Neural crest cell (in vitro differentiated cells): ENCODE results near the gene PCDH9. TPM values are rescaled to one million over a fixed set of nuclear protein-coding genes. Genes with fewer than 3 reads are reported as not detected.

ENCODE experiments used
- DNase-seq: peaks from one replicate; pipeline ENCODE4 v3.0.0; 2021; ENCODE audit warnings: low read depth, mixed read lengths, low spot score
- H3K27ac Mint-ChIP-seq: one replicate; pipeline ENCODE4 v1.8.0; 2021; ENCODE audit warnings: mild to moderate bottlenecking, mixed read lengths; ENCODE audit not compliant: unreplicated experiment
- H3K27me3 Mint-ChIP-seq: 2 replicates; pipeline ENCODE4 v1.8.0; 2021; ENCODE audit warnings: low read depth, mild to moderate bottlenecking, mixed read lengths
- H3K36me3 Mint-ChIP-seq: 2 replicates; pipeline ENCODE4 v1.8.0; 2021; ENCODE audit warnings: low read depth, mild to moderate bottlenecking, mixed read lengths
- H3K4me1 Mint-ChIP-seq: 2 replicates; pipeline ENCODE4 v1.8.0; 2021; ENCODE audit warnings: mixed read lengths
- H3K4me3 Mint-ChIP-seq: one replicate; pipeline ENCODE4 v1.8.0; 2021; ENCODE audit warnings: mild to moderate bottlenecking, mixed read lengths
- H3K9me3 Mint-ChIP-seq: 2 replicates; pipeline ENCODE4 v1.8.0; 2021; ENCODE audit warnings: mixed read lengths
- CTCF ChIP-seq: fragments of 200-600 bp; sonication (generic); conservative IDR thresholded peaks from 2 replicates; pipeline ENCODE4 v1.5.0; 2021; ENCODE audit warnings: antibody characterized with exemption, mild to moderate bottlenecking
- total RNA-seq: library from RNA; stranded (reverse); gene quantifications from 2 replicates; pipeline ENCODE4 v1.2.1, GENCODE V29; 2021

Gene PCDH9
- total RNA-seq, 1 donor from 2014 or later: 6.3 TPM

- no peak overlapping the region for H3K4me3 Mint-ChIP-seq
- peaks cover 2% of the 10 kb centered on the region for H3K4me1 Mint-ChIP-seq
- H3K27ac Mint-ChIP-seq: no peak overlapping the region
- no peak for TF ChIP-seq CTCF
- H3K36me3 Mint-ChIP-seq: no peaks in the 10 kb centered on the region
- DNase-seq: no peak
- peaks cover 3% of the 10 kb centered on the region for H3K9me3 Mint-ChIP-seq
- no peaks in the 10 kb centered on the region for H3K27me3 Mint-ChIP-seq
Measured at GRCh38 chr13:67217880-67218279, 12.3 kb downstream of the PCDH9 start.

GRCh38 chr13:67216864-67217263 lies 13.3 kb downstream of the PCDH9 start:
- Mint-ChIP-seq H3K36me3 (no peaks in the 10 kb centered on the region), H3K4me3 (no peak overlapping the region), H3K27me3 (no peaks in the 10 kb centered on the region), H3K27ac (no peak overlapping the region), H3K4me1 (no peaks in the 10 kb centered on the region), H3K9me3 (peaks cover 3% of the 10 kb centered on the region)
- TF ChIP-seq CTCF: no peak
- DNase-seq: no peak

GRCh38 chr13:67210208-67210607 lies 19.9 kb downstream of the PCDH9 start:
- H3K4me3 Mint-ChIP-seq: no peak overlapping the region
- no peak overlapping the region for H3K27ac Mint-ChIP-seq
- TF ChIP-seq CTCF: no peak
- DNase-seq: no peak
- H3K4me1 Mint-ChIP-seq: no peaks in the 10 kb centered on the region
- H3K27me3 Mint-ChIP-seq: no peaks in the 10 kb centered on the region
- no peaks in the 10 kb centered on the region for H3K36me3 Mint-ChIP-seq
- H3K9me3 Mint-ChIP-seq: peaks cover 3% of the 10 kb centered on the region

- no peak for DNase-seq
- Mint-ChIP-seq H3K9me3 (peaks cover 3% of the 10 kb centered on the region), H3K27me3 (no peaks in the 10 kb centered on the region), H3K27ac (no peak overlapping the region), H3K4me1 (no peaks in the 10 kb centered on the region), H3K4me3 (no peak overlapping the region), H3K36me3 (no peaks in the 10 kb centered on the region)
- no peak for TF ChIP-seq CTCF
Measured at GRCh38 chr13:67208552-67208951, 21.6 kb downstream of the PCDH9 start.

- TF ChIP-seq CTCF: no peak
- DNase-seq: no peak
- Mint-ChIP-seq H3K36me3 (no peaks in the 10 kb centered on the region), H3K4me3 (no peak overlapping the region), H3K4me1 (no peaks in the 10 kb centered on the region), H3K9me3 (no peaks in the 10 kb centered on the region), H3K27me3 (no peaks in the 10 kb centered on the region), H3K27ac (no peak overlapping the region)
Measured at GRCh38 chr13:67204764-67205163, 25.4 kb downstream of the PCDH9 start.

GRCh38 chr13:67200605-67201004 lies 29.5 kb downstream of the PCDH9 start:
- no peak for DNase-seq
- TF ChIP-seq CTCF: no peak

More at GRCh38 chr13:67200605-67201004, 29.5 kb downstream of the PCDH9 start:
- no peaks in the 10 kb centered on the region for H3K36me3 Mint-ChIP-seq
- H3K9me3 Mint-ChIP-seq: no peaks in the 10 kb centered on the region
- H3K27ac Mint-ChIP-seq: no peak overlapping the region
- no peaks in the 10 kb centered on the region for H3K27me3 Mint-ChIP-seq
- H3K4me1 Mint-ChIP-seq: no peaks in the 10 kb centered on the region
- no peak overlapping the region for H3K4me3 Mint-ChIP-seq
